H1 (cell line): ENCODE results near the gene VSX2. TPM values are rescaled to one million over a fixed set of nuclear protein-coding genes. Genes with fewer than 3 reads are reported as not detected.

ENCODE experiments used
- CTCF ChIA-PET: fragments of 300-600 bp; sonication (Branson Sonifier 250); formaldehyde crosslinking; loops from one replicate; lab custom pipeline; 2021; ENCODE audit not compliant: partially characterized antibody; lab: Charles Lee
- POLR2A ChIA-PET: fragments of 300-600 bp; sonication (Branson Sonifier 250); formaldehyde crosslinking; loops from one replicate; lab custom pipeline; 2021; ENCODE audit warnings: inconsistent platforms; ENCODE audit not compliant: partially characterized antibody; lab: Charles Lee
- DNase-seq, 2 experiments: peaks; one replicate each; pipeline versions ENCODE4 v3.0.0 to v3.0.0-alpha.2; 2010 to 2022; ENCODE audit warnings: low spot score in 2 of 2, low read depth in 1 of 2, mixed read lengths in 1 of 2
- FAIRE-seq: peaks from 2 replicates; lab custom pipeline; 2011; peaks lifted over from hg19 to GRCh38; lab: Jason Lieb, UNC
- H2AFZ ChIP-seq: 2 replicates; pipeline ENCODE4 v1.8.1; 2012; ENCODE audit warnings: low read length, inconsistent platforms
- H2AK5ac ChIP-seq: 2 replicates; pipeline ENCODE4 v1.6.1; 2013; ENCODE audit warnings: low read depth, low read length
- H2BK120ac ChIP-seq: replicated peaks from 2 replicates; pipeline ENCODE3; 2013; ENCODE audit warnings: low read depth, low read length, inconsistent platforms
- H2BK12ac ChIP-seq: 2 replicates; pipeline ENCODE4 v1.6.1; 2013; ENCODE audit warnings: low read depth, low read length
- H2BK15ac ChIP-seq: 2 replicates; pipeline ENCODE4 v1.6.1; 2013; ENCODE audit warnings: low read length
- H2BK20ac ChIP-seq: 2 replicates; pipeline ENCODE4 v1.6.1; 2013; ENCODE audit warnings: low read length
- H2BK5ac ChIP-seq: 2 replicates; pipeline ENCODE4 v1.6.1; 2013; ENCODE audit warnings: low read depth, low read length
- H3K14ac ChIP-seq: 2 replicates; pipeline ENCODE4 v1.6.1; 2013; ENCODE audit warnings: inconsistent platforms; ENCODE audit not compliant: insufficient read length
- H3K18ac ChIP-seq: 2 replicates; pipeline ENCODE4 v1.6.1; 2013; ENCODE audit warnings: low read length; ENCODE audit errors: extremely low read depth
- H3K23ac ChIP-seq: 2 replicates; pipeline ENCODE4 v1.6.1; 2013; ENCODE audit warnings: inconsistent platforms; ENCODE audit not compliant: insufficient read length
- H3K23me2 ChIP-seq: 2 replicates; pipeline ENCODE4 v1.6.1; 2013; ENCODE audit warnings: low read depth, low read length
- H3K27ac ChIP-seq: 2 replicates; pipeline ENCODE4 v1.6.1; 2011; ENCODE audit warnings: low read depth, low read length, inconsistent platforms
- H3K27me3 ChIP-seq, 4 experiments: replicated peaks in 1 of 4; 1 replicate in 1 of 4; 2 replicates in 3 of 4; pipeline versions ENCODE4 v1.6.1 to v1.8.1; 2011 to 2013; ENCODE audit warnings: low read length in 3 of 4, mild to moderate bottlenecking in 3 of 4, inconsistent platforms in 2 of 4, mixed read lengths in 2 of 4, moderate library complexity in 1 of 4; ENCODE audit not compliant: control insufficient read depth in 3 of 4, insufficient read depth in 3 of 4; ENCODE audit errors: extremely low read depth in 1 of 4
- H3K36me3 ChIP-seq, 4 experiments: 2 replicates each; pipeline versions ENCODE4 v1.6.1 to v1.8.1; 2011 to 2013; ENCODE audit warnings: mild to moderate bottlenecking in 4 of 4, low read length in 3 of 4, moderate library complexity in 2 of 4, control low read depth in 1 of 4, inconsistent platforms in 1 of 4; ENCODE audit not compliant: insufficient read depth in 4 of 4, control insufficient read depth in 2 of 4
- H3K4ac ChIP-seq: replicated peaks from 2 replicates; pipeline ENCODE3; 2013; ENCODE audit warnings: low read length, low read depth, mixed read lengths, inconsistent platforms; ENCODE audit not compliant: insufficient read length
- H3K4me1 ChIP-seq, 4 experiments: replicated peaks in 1 of 4; 1 replicate in 1 of 4; 2 replicates in 3 of 4; pipeline versions ENCODE4 v1.6.1 to v1.8.1; 2011 to 2013; ENCODE audit warnings: low read length in 3 of 4, inconsistent platforms in 2 of 4, mixed read lengths in 1 of 4; ENCODE audit not compliant: insufficient read depth in 4 of 4, control insufficient read depth in 3 of 4
- H3K4me2 ChIP-seq, 2 experiments: 2 replicates each; pipeline versions ENCODE4 v1.6.1 to v1.8.1; 2011 to 2013; ENCODE audit warnings: low read depth in 2 of 2, low read length in 2 of 2, control low read depth in 1 of 2, inconsistent platforms in 1 of 2, mild to moderate bottlenecking in 1 of 2; ENCODE audit not compliant: insufficient read depth in 1 of 2
- H3K4me3 ChIP-seq, 4 experiments: fragments of 200-600, 300-600 bp in 1 of 4; sonication (generic), shearing (Covaris generic), sonication (Bioruptor Twin) in 1 of 4; 2 replicates each; pipeline versions ENCODE4 v1.5.1 to v1.8.1; 2011 to 2016; ENCODE audit warnings: low read length in 4 of 4, low read depth in 3 of 4, control low read depth in 2 of 4, inconsistent platforms in 2 of 4, mild to moderate bottlenecking in 2 of 4, mixed read lengths in 1 of 4, moderate library complexity in 1 of 4; ENCODE audit not compliant: insufficient read depth in 2 of 4; ENCODE audit errors: extremely low read depth in 1 of 4
- H3K56ac ChIP-seq: replicated peaks from 2 replicates; pipeline ENCODE3; 2013; ENCODE audit warnings: low read depth, mild to moderate bottlenecking, mixed read lengths, low read length, inconsistent platforms; ENCODE audit not compliant: insufficient read length
- H3K79me1 ChIP-seq: 2 replicates; pipeline ENCODE4 v1.6.1; 2013; ENCODE audit warnings: low read depth, low read length, control low read depth
- H3K79me2 ChIP-seq, 2 experiments: 2 replicates each; pipeline versions ENCODE4 v1.6.1 to v1.8.1; 2012 to 2013; ENCODE audit warnings: low read length in 2 of 2, mild to moderate bottlenecking in 2 of 2, inconsistent platforms in 1 of 2; ENCODE audit not compliant: insufficient read depth in 2 of 2, control insufficient read depth in 1 of 2
- H3K9ac ChIP-seq, 4 experiments: replicated peaks in 1 of 4; 1 replicate in 1 of 4; 2 replicates in 3 of 4; pipeline versions ENCODE4 v1.6.1 to v1.8.1; 2011 to 2013; ENCODE audit warnings: low read depth in 3 of 4, low read length in 3 of 4, control low read depth in 2 of 4, mild to moderate bottlenecking in 2 of 4, moderate library complexity in 2 of 4, inconsistent platforms in 1 of 4; ENCODE audit errors: extremely low read depth in 1 of 4
- H3K9me3 ChIP-seq, 2 experiments: 2 replicates each; pipeline versions ENCODE4 v1.6.1 to v1.8.1; 2012 to 2013; ENCODE audit warnings: mild to moderate bottlenecking in 2 of 2, moderate library complexity in 2 of 2, control low read depth in 1 of 2, inconsistent platforms in 1 of 2, low read depth in 1 of 2, low read length in 1 of 2, mixed read lengths in 1 of 2; ENCODE audit not compliant: insufficient read depth in 2 of 2
- H4K20me1 ChIP-seq, 2 experiments: replicated peaks in 1 of 2; 2 replicates each; pipeline versions ENCODE3 to v1.8.1; 2011 to 2013; ENCODE audit warnings: inconsistent platforms in 2 of 2, low read length in 2 of 2, mild to moderate bottlenecking in 1 of 2; ENCODE audit not compliant: insufficient read depth in 2 of 2, control insufficient read depth in 1 of 2
- H4K5ac ChIP-seq: 2 replicates; pipeline ENCODE4 v1.6.1; 2013; ENCODE audit warnings: low read length, low read depth, mixed read lengths, inconsistent platforms; ENCODE audit not compliant: insufficient read length
- H4K8ac ChIP-seq: 2 replicates; pipeline ENCODE4 v1.8.0; 2013; ENCODE audit warnings: mild to moderate bottlenecking, moderate library complexity, low read length, inconsistent platforms; ENCODE audit not compliant: insufficient read depth; ENCODE audit errors: extremely low read depth
- H4K91ac ChIP-seq: replicated peaks from 2 replicates; pipeline ENCODE3; 2013; ENCODE audit warnings: low read length, mixed read lengths, inconsistent platforms; ENCODE audit not compliant: insufficient read length
- CHD2 ChIP-seq: IDR thresholded peaks from 2 replicates; pipeline ENCODE4 v1.6.1; 2012; ENCODE audit warnings: low read length, improper control_type of control experiment
- POLR2AphosphoS5 ChIP-seq: IDR thresholded peaks from 2 replicates; pipeline ENCODE4 v1.6.1; 2011; ENCODE audit warnings: low read depth, low read length
- WGBS, 2 experiments: shearing (Covaris generic) in 1 of 2; methylation state at CpG; one replicate each; pipeline versions ENCODE4 v1.1.6 to v1.1.7; 2013 to 2015; ENCODE audit warnings: low lambda C conversion rate in 2 of 2, mixed read lengths in 2 of 2, inconsistent platforms in 1 of 2, low coverage in 1 of 2, missing lambda C conversion rate in 1 of 2; ENCODE audit not compliant: insufficient replicate concordance in 2 of 2, insufficient coverage in 1 of 2, insufficient read length in 1 of 2; ENCODE audit errors: extremely low coverage in 1 of 2, missing lambda C conversion rate in 1 of 2; 5-methylcytosine and 5-hydroxymethylcytosine counted together
- polyA plus RNA-seq, 7 experiments: library from polyadenylated mRNA; depleted of rRNA in 3 of 7; stranded (reverse) in 5 of 7; unstranded in 2 of 7; fragments of >200 nt in 5 of 7; fragments of 200-250 nt in 2 of 7; gene quantifications; 1 replicate in 5 of 7; 2 replicates in 1 of 7; 4 replicates in 1 of 7; pipeline versions ENCODE4 v1.2.1 to v1.2.3, GENCODE V29; 2011 to 2013; ENCODE audit warnings: missing spikeins in 2 of 7, mixed read lengths in 2 of 7
- total RNA-seq: library from RNA; stranded (reverse); fragmentation: NEBNext Ultra II Directional; extraction: Animal tissue kit (Norgen Biotek cat#: 25700); gene quantifications from 2 replicates; pipeline ENCODE4 v1.2.1, GENCODE V29; 2021

Gene VSX2
- total and polyA plus RNA-seq, 2 of the 8 experiments (the other 6 are each of a cell fraction or from before 2014, with no cell fraction given): 0.08 to 0.22 TPM

- no peaks in the 10 kb centered on the region for H3K9me3 ChIP-seq
Observed at GRCh38 chr14:74281069-74281468, 41.8 kb downstream of the VSX2 start.

More at GRCh38 chr14:74281069-74281468, 41.8 kb downstream of the VSX2 start:
- Histone ChIP-seq H3K18ac (no peak overlapping the region), H2BK20ac (no peak overlapping the region), H3K23ac (no peak overlapping the region), H2AK5ac (no peak overlapping the region), H2BK12ac (no peak overlapping the region), H3K9ac (no peak overlapping the region), H3K36me3 (peaks cover 8 to 25% (median 22%) of the 10 kb centered on the region in 4 experiments), H3K4me2 (no peak overlapping the region), H4K20me1 (peaks cover 0 to 2% of the 10 kb centered on the region in 2 experiments), H3K56ac (no peak overlapping the region), H4K5ac (no peak overlapping the region), H3K27ac (no peak overlapping the region), H3K4me3 (no peak overlapping the region), H4K91ac (no peak overlapping the region), H3K4ac (no peak overlapping the region), H2BK120ac (no peak overlapping the region), H3K27me3 (no peaks in the 10 kb centered on the region; a peak in 1 of 7 replicates), H3K4me1 (no peaks in the 10 kb centered on the region), H4K8ac (no peak overlapping the region), H2BK15ac (no peak overlapping the region), H3K79me1 (no peaks in the 10 kb centered on the region; the same call in 1 of the 2 replicates), H3K79me2 (no peaks in the 10 kb centered on the region), H2BK5ac (no peak overlapping the region), H3K14ac (no peak overlapping the region), H2AFZ (no peak overlapping the region), H3K23me2 (no peaks in the 10 kb centered on the region)
- 94% methylated on average over 2 of the region's 2 CpGs; no CpG with 5 or more reads in 1 of the 2 experiments for WGBS, 2 experiments
- POLR2A ChIA-PET: interaction anchor here (0.5 to 5.5 kb wide), 7 partner anchors 10 to 103 kb away, joined by 3 to 40 read pairs (median 6); partner anchors contain the start of genes ABCD4 and VSX2
- TF ChIP-seq POLR2AphosphoS5 (peak; percentile 19; the same call in 1 of the 2 replicates), CHD2 (no peak)
- CTCF ChIA-PET: interaction anchor here (0.9 to 15.9 kb wide), 7 partner anchors 15 to 197 kb away, joined by 3 to 214 read pairs (median 4); partner anchors contain the start of gene ABCD4
- DNase-seq (no peak), FAIRE-seq (no peak)
